Measurements from ENCODE around the gene NUP133.

Gene NUP133

GRCh38 chr1:229454056-229454455, 54.1 kb downstream of the NUP133 start:
- H3K4me3 ChIP-seq (ENCODE audit: low read depth, low read length) = no peak overlapping the region
- DNase-seq (ENCODE audit: low read depth) = no peak
- TF ChIP-seq MAX (IDR thresholded peaks at IDR 0.05; ENCODE audit: low read depth, low read length) (no peak), POLR2A (IDR thresholded peaks at IDR 0.05; ENCODE audit: extremely low read depth, insufficient read length) (no peak), CTCF (IDR thresholded peaks at IDR 0.05; ENCODE audit: low read depth, low read length) (no peak), MYC (IDR thresholded peaks at IDR 0.05; ENCODE audit: low read depth, low read length) (no peak)

- no peak overlapping the region for H3K4me3 ChIP-seq (ENCODE audit: low read depth, low read length)
- peak; percentile 47 for DNase-seq (ENCODE audit: low read depth)
- TF ChIP-seq MYC (IDR thresholded peaks at IDR 0.05; ENCODE audit: low read depth, low read length) (no peak), CTCF (IDR thresholded peaks at IDR 0.05; ENCODE audit: low read depth, low read length) (peak; percentile 37)
These were observed 55.0 kb downstream of the NUP133 start for GRCh38 chr1:229452956-229453801.

- no peak for DNase-seq (ENCODE audit: low read depth)
- TF ChIP-seq MYC (IDR thresholded peaks at IDR 0.05; ENCODE audit: low read depth, low read length) (no peak), CTCF (IDR thresholded peaks at IDR 0.05; ENCODE audit: low read depth, low read length) (no peak), POLR2A (IDR thresholded peaks at IDR 0.05; ENCODE audit: extremely low read depth, insufficient read length) (no peak), MAX (IDR thresholded peaks at IDR 0.05; ENCODE audit: low read depth, low read length) (no peak)
- no peak overlapping the region for H3K4me3 ChIP-seq (ENCODE audit: low read depth, low read length)
These were observed 59.3 kb downstream of the NUP133 start for GRCh38 chr1:229448845-229449244.

- no peak for DNase-seq (ENCODE audit: low read depth)
- no peak overlapping the region for H3K4me3 ChIP-seq (ENCODE audit: low read depth, low read length)
- no peak for TF ChIP-seq POLR2A (IDR thresholded peaks at IDR 0.05; ENCODE audit: extremely low read depth, insufficient read length)
- TF ChIP-seq MYC (IDR thresholded peaks at IDR 0.05; ENCODE audit: low read depth, low read length) = no peak
These were observed 59.8 kb downstream of the NUP133 start for GRCh38 chr1:229448354-229448753.

GRCh38 chr1:229447809-229448252, 60.3 kb downstream of the NUP133 start:
- no peak for DNase-seq (ENCODE audit: low read depth)
- no peak overlapping the region for H3K4me3 ChIP-seq (ENCODE audit: low read depth, low read length)
- no peak for TF ChIP-seq MAX (IDR thresholded peaks at IDR 0.05; ENCODE audit: low read depth, low read length)
- no peak for TF ChIP-seq CTCF (IDR thresholded peaks at IDR 0.05; ENCODE audit: low read depth, low read length)
- TF ChIP-seq MYC (IDR thresholded peaks at IDR 0.05; ENCODE audit: low read depth, low read length) = no peak
- no peak for TF ChIP-seq POLR2A (IDR thresholded peaks at IDR 0.05; ENCODE audit: extremely low read depth, insufficient read length)

GRCh38 chr1:229445828-229446227, 62.3 kb downstream of the NUP133 start:
- TF ChIP-seq MYC (IDR thresholded peaks at IDR 0.05; ENCODE audit: low read depth, low read length) = no peak
- TF ChIP-seq POLR2A (IDR thresholded peaks at IDR 0.05; ENCODE audit: extremely low read depth, insufficient read length) = no peak
- TF ChIP-seq CTCF (IDR thresholded peaks at IDR 0.05; ENCODE audit: low read depth, low read length) = no peak
- TF ChIP-seq MAX (IDR thresholded peaks at IDR 0.05; ENCODE audit: low read depth, low read length) = no peak
- no peak for DNase-seq (ENCODE audit: low read depth)
- no peak overlapping the region for H3K4me3 ChIP-seq (ENCODE audit: low read depth, low read length)

All from NB4 (cell line).